ENCODE results near the gene ACO2. TPM values are rescaled to one million over a fixed set of nuclear protein-coding genes. Genes with fewer than 3 reads are reported as not detected.

The ACO2 gene
- total RNA-seq, 1 experiment from 2014 or later = 66.6 TPM

- Histone ChIP-seq H3K4ac (ENCODE audit: low read depth, low read length) (no peak overlapping the region), H2BK15ac (ENCODE audit: low read depth, low read length) (no peak overlapping the region), H4K8ac (replicated peaks; ENCODE audit: insufficient read length, low read depth, low read length) (no peak overlapping the region), H3K27ac (ENCODE audit: insufficient read length, low read depth, low read length) (no peak overlapping the region), H3K79me2 (ENCODE audit: insufficient read depth, low read length) (no peaks in the 10 kb centered on the region), H4K5ac (ENCODE audit: insufficient read length, low read depth, low read length) (no peak overlapping the region), H2BK12ac (ENCODE audit: insufficient read length, low read depth, low read length) (no peak overlapping the region), H3K79me1 (ENCODE audit: insufficient read depth, low read depth, low read length, poor library complexity, severe bottlenecking) (no peaks in the 10 kb centered on the region), H3K18ac (ENCODE audit: insufficient read length, low read depth, low read length) (no peak overlapping the region), H2BK120ac (ENCODE audit: low read depth, low read length, poor library complexity, severe bottlenecking) (no peak overlapping the region), H3K4me1 (ENCODE audit: insufficient read depth, low read length) (peaks cover 3% of the 10 kb centered on the region; the same call in 1 of the 2 replicates), H4K91ac (ENCODE audit: insufficient read length, low read depth, low read length) (no peak overlapping the region), H3K23ac (ENCODE audit: insufficient read length, low read depth, low read length) (no peak overlapping the region), H3K56ac (ENCODE audit: insufficient read length, low read depth, low read length) (no peak overlapping the region), H2AK5ac (ENCODE audit: insufficient read length, low read length) (no peak overlapping the region), H3K9ac (ENCODE audit: extremely low read depth, insufficient read length, low read length) (no peak overlapping the region), H3K14ac (ENCODE audit: insufficient read depth, low read length) (no peak overlapping the region), H3K9me3 (ENCODE audit: control insufficient read depth, low read depth, low read length) (no peaks in the 10 kb centered on the region), H2BK20ac (ENCODE audit: low read depth, low read length, poor library complexity, severe bottlenecking) (no peak overlapping the region), H3K4me2 (ENCODE audit: insufficient read depth, insufficient read length, low read length) (no peak overlapping the region), H2BK5ac (ENCODE audit: insufficient read length, low read length) (no peak overlapping the region), H3T11ph (ENCODE audit: low read length) (no peak overlapping the region), H4K20me1 (ENCODE audit: control insufficient read depth, insufficient read depth, insufficient read length) (no peaks in the 10 kb centered on the region), H2AFZ (ENCODE audit: low read length) (no peak overlapping the region), H3K23me2 (ENCODE audit: insufficient read length, low read depth, low read length, poor library complexity, severe bottlenecking) (no peaks in the 10 kb centered on the region), H3K27me3 (ENCODE audit: insufficient read depth, low read length) (no peaks in the 10 kb centered on the region)
- no CpG with 5 or more reads among the region's 8 CpGs for WGBS (ENCODE audit: extremely low coverage, insufficient read length, low lambda C conversion rate)
- Mint-ChIP-seq H3K27me3 (ENCODE audit: low read depth) (peaks cover 7% of the 10 kb centered on the region; the same call in 1 of the 2 replicates), H3K36me3 (ENCODE audit: insufficient read depth in 1 of 3, low read depth in 3 of 3) (no peaks in the 10 kb centered on the region; a peak in 1 of 7 replicates), H3K4me3 (no peak overlapping the region), H3K27ac (peak overlapping the region in 1 of 3 experiments; percentile 36; a peak in 2 of 7 replicates), H3K9me3 (no peaks in the 10 kb centered on the region), H3K4me1 (peaks cover 38 to 41% of the 10 kb centered on the region in 2 experiments)
- no peak for DNase-seq
- TF ChIP-seq CTCF (conservative IDR thresholded peaks at IDR 0.05) = no peak
Measured at GRCh38 chr22:41564563-41564962, 95.6 kb downstream of the ACO2 start.

All from H9 (cell line).